Stimulated activated CD8-positive, alpha-beta memory T cell treated with anti-CD3 and anti-CD28 coated beads, Interleukin-7, amount 100 ng/mL, for 48 hours (primary cell): ENCODE measurements around the gene VSNL1.
"Not testable (repeated sequence)": the region's sequence is repeated elsewhere in the genome, so short reads cannot be mapped to it uniquely, and the experiment has no call there.

Experiments
- DNase-seq, 2 donors: peaks; one replicate each; pipeline ENCODE4 v3.0.0-alpha.2; 2020; ENCODE audit warnings: low read depth in 1 of 2; ENCODE audit errors: extremely low read depth in 1 of 2

VSNL1 gene

DNA sequence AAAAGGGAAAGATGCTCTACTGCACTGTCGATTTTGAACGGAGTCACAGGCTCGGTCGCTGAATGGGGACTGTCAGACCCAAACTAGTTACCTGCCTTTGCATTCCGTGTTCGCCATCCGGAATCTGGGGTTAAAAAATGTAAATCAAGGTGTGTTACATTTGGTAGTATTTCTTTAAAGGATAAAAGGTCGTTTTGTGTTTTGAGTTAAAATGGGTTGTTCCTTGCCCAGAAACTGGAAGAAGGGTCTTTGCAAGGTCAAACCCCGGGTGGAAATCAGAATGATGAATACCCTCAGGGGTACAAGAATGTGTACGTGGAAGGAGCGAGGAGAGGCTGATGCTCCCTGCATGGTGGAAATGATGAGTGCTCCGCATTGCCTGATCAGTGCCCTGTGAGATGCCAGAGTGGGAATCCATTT lies 1.0 kb downstream of the VSNL1 start:
- DNase-seq = no peak

DNA sequence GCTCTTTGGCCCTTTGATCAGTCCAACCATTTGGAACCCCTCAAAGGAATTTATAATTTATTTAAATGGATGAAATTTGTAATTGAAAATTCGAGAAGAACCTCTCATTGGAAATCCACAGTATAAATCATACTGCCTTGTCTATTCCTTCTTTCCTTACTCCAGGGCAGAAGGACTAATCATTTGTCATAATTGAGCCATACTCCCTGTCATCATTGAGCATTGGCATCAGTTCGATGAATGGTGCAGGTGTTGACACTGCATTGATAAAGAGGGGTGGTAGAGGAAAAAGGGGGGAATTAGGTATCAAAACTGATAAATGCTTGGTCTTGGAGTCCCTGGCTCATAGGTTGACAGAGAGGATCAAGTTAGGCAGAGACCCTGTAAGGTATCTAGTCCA lies 2.0 kb downstream of the VSNL1 start:
- no peak for DNase-seq

GRCh38 chr2:17543131-17543660 lies 2.7 kb downstream of the VSNL1 start:
- DNase-seq = no peak

DNA sequence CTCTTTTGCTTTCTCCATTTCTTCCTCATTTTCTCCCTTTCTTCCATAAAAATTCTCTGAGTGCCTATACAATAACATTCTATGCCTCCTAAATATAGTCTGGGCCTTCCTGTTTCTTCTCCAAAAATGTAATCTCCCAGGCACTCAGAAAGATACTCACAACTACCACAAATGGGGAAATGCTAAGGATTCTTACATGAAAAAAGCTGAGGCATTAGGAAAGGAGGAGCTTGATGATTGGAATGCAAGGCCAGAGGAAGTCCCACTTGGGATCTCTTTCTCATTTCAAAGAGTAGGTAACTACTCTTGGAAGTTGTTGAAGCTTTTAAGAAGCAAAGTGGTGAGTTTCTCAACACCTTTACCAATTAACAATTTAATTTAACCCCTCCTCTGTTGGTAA lies 3.4 kb downstream of the VSNL1 start:
- no peak for DNase-seq

DNA sequence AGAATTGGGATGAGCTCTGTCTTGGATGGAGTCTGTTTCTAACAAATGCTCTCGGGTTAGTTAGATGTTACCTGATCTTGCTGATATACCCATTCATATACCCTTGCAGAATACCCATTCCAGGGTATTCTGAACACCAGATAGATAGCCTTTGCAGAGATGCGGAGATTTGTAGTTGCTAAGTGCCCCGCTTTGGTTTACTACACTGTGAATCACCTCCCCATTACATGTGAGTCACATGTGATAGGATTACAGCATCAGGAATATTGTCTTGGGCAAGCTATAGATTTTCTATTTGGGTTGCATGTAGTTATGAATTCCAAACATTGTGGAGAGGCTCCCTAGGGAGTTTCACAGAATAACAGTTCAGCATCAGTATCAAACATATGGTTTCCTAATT lies 3.8 kb downstream of the VSNL1 start:
- no peak for DNase-seq

- DNase-seq = no peak
Measured at GRCh38 chr2:17545680-17546613, 5.5 kb downstream of the VSNL1 start.

DNA sequence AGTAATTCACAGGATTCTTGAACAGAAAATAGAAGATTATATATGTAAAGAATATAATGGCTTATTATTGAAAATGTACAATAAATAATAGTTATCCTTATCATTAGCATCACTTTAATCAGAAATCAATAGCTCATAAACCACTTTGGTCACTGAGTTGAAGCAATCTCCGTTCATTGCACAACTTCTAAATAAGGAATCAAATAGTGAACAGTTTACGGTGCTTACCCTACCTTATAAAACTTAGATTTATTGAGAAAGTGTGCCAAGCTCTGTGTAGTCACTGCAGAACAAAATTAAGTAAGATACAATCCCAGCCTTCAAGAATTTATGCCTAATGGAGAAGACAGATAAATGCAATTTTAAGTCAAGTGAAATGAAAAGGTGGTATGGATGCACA lies 6.7 kb downstream of the VSNL1 start:
- no peak for DNase-seq

- no peak for DNase-seq
Measured at GRCh38 chr2:17547737-17548136, 7.2 kb downstream of the VSNL1 start.

- DNase-seq = no peak
Measured at GRCh38 chr2:17550907-17551306, 10.4 kb downstream of the VSNL1 start.

GRCh38 chr2:17555150-17555549 lies 14.7 kb downstream of the VSNL1 start:
- no peak for DNase-seq

GRCh38 chr2:17557596-17557995 lies 17.1 kb downstream of the VSNL1 start:
- DNase-seq = no peak

DNA sequence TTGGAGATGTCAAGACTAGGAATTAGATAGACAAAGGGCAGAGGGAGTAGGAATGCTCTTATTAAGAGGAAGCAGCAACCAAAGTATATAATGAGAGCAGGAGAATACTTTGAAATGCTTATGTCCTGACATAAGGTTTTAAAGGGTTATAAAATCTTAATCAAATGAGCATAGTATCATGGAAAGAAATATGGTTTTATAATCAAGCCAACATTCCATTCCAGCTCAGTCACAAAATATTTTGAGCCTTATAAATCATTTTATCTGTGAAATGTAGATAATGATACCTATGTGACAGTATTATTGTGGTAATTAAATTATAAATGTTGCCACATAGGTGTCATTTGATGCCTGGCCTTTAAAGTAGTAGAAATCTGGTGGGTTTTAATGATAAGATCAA lies 17.6 kb downstream of the VSNL1 start:
- DNase-seq = no peak

DNA sequence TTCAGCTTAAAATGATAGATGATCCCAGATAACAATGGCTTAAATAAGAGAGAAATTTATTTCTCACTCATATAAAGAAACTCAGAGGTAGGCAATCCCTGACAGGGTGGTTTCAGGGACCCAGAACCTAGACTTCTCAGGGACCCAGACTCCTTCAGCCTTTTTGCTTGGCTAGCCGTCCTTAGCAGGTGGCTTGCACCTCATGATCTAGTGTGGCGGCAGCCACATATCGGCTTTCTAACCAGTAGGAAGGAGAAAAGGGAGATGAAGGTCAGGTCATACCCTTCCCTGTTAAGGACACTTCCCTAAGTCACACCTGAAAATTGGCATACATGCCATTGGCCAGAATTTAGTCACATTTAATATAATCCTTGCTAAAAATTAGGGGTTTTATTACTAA lies 18.4 kb downstream of the VSNL1 start:
- DNase-seq = no peak

DNA sequence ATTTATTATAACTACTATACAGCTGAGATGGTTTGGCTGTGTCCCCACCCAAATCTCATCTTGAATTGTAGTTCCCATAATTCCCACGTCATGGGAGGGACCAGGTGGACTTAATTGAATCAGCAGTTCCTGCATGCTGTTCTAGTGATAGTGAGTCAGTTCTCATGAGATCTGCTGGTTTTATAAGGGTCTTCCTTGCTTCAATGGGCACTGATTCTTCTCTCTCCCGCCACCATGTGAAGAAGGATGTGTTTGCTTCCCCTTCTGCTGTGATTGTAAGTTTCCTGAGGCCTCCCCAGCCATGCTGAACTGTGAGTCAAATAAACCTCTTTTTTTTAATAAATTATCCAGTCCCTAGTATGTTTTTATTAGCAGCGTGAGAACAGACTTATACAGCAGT lies 25.2 kb downstream of the VSNL1 start:
- DNase-seq = not testable (repeated sequence)

DNA sequence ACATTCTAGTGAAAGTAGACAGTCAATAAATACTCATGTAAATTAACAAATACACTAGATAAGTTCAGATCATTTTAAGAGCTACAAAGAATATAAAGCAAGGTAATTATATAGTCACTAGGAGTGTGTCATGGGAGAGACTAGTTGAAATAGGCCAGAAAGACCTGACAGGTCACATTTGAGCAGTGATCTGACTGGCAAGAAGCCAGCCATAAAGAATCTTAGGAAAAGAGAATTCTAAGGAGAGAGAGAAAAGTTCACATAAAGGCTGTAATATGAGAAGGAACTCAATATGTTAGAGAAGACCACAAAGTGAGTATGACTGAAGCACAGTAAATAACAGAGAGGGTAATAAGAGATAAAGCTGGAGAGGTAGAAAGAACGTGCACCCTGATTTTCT lies 31.2 kb downstream of the VSNL1 start:
- DNase-seq = no peak

DNA sequence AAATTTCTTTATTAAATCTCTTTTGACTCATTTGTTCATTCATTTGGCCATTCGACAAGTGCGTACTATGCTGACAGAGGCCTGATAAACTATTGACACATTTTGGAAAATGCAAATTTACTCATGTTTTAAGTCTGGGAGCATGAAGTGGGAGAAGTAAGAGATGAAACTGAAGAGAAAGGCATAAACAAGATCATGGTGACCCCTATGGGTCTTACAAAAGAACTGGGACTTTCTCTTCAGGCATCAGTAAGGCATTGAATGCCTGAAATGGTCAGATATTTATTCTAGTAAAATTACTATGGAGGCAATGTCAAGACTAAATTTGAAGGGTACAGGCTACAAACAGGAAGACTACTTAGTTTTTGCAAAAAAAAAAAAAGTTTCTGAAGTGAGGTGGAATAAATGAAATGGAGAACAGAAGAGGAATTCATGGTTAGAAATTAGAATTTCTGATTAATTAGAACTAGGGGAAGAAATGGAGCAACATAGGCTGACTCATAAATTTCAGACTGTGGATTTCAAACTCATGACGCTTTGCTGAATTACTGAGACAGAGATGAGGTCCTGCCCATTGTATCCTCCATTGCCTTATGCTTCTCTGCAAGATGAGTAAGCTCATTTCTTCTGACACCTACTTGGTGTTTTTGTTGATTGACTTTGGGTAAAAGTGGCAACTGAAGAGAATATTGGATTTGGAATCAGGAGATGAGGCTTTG lies 32.7 kb downstream of the VSNL1 start:
- DNase-seq = no peak

- no peak for DNase-seq
Measured at GRCh38 chr2:17573804-17574175, 33.3 kb downstream of the VSNL1 start.

DNA sequence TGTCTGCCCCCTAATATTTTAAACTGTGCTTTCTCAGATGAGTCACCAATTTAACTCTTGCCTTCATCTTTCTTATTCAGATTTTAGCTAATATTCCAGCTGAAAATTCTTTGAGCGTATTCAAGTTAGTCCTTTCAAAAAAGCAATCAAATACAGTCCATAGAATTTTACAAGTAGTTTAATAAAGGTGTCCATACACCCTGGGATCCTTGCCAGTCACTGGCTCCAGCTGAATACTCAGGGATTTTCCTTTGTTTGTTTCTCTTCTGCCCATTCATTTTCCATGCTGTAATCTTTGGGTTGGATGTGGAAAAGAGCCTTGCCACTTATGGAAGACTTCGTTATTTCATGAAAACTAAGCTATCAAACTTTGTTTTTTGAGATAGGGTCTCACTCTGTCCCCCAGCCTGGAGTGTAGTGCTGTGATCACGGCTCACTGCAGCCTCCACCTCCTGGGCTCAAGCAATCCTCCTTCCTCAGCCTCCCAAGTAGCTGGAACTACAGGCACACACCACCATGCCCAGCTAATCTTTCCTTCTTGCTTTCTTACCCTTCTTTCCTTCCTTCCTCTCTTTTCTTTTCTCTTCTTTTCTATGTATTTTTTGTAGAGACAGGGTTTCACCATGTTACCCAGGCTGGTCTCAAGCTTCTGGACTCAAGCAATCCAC lies 34.0 kb downstream of the VSNL1 start:
- DNase-seq = no peak

DNA sequence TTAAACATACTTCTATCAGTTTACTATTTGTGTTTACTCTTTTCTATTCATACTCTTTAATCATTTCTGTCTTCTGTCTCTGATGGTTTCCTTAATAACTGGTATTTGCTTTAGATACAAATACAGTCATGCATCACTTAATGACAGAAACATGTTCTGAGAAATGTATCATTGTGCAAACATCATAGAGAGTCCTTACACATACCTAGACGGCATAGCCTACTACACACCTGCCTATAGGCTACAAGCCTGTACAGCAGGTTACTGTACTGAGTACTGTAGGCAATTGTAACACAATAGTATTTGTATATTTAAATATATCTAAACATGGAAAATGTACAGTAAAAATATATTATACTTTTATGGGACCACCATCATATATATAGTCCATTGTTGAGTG lies 36.3 kb downstream of the VSNL1 start:
- no peak for DNase-seq

DNA sequence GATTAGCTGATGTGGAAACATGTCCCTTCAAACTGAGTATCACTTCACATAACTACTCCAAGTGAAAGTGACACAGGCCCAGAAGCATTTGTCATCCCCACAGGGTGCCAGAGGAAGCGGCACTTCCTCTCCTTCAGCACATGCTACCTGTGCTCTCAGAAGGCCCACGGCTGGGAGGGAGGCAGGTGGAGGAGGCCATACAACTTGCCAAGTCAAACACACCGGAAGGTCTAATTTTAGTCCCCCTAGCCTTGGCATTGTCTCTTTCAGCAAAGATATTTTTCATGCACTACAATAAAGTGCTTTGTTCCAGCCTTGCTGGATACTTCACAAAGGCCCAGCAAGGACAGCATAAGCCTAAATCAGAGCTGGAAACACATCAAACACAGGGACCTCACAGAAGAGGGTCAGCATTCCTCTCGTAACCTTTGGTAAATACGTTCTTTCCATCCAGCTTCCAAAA lies 38.0 kb downstream of the VSNL1 start:
- no peak for DNase-seq

DNA sequence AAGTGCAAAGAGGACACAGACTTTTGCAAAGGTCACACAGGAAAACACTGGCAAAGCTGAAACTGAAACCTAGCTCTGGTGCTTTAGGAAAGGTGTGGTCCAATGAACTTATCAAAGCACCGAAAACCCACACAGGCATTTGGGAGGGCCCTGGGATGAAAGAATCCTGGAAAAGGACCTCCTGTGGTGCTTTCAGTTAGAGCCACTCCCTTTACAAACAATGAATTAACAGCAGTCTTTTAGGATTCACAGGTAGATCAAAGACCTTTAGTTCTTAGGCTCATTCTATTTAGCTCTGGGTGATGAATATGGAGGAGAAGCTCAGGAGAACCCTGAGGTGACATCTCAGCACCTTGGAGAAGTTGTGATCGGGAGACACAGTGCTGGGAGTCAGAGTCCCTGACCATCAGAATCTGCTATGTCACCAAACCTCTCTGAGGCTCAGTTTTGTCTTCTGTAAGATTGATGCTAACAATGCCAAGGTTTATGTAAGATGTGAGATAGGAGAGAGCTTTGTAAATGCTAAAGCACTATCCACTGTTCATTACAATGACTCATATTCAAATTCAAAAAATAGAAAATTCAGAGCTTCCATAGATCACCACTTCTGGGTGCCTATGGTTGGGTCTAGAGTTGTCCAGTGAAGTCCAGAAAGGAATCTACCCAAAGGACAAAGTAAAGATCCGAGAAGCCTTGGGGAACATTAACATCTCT lies 39.3 kb downstream of the VSNL1 start:
- DNase-seq = no peak
